SK-N-MC (cell line): Measurements from ENCODE around the gene ITIH4.

Experiments
- DNase-seq: peaks from one replicate; pipeline ENCODE4 v3.0.0-alpha.2; 2011; ENCODE audit warnings: low read depth, low spot score
- H3K27ac ChIP-seq: fragments of 200-600 bp; sonication (generic); 2 replicates; pipeline ENCODE4 v1.5.1; 2016; ENCODE audit warnings: mixed run types
- H3K36me3 ChIP-seq: fragments of 200-600 bp; sonication (generic); 2 replicates; pipeline ENCODE4 v1.6.1; 2017; ENCODE audit warnings: antibody characterized with exemption, low read length, mixed read lengths; ENCODE audit not compliant: insufficient read depth
- H3K4me3 ChIP-seq: fragments of 200-600 bp; sonication (generic); 2 replicates; pipeline ENCODE4 v1.5.1; 2016
- H3K9ac ChIP-seq: fragments of 200-600 bp; sonication (generic); 2 replicates; pipeline ENCODE4 v1.8.0; 2017; ENCODE audit warnings: mixed run types, mixed read lengths; ENCODE audit not compliant: insufficient read length
- H3K9me3 ChIP-seq: fragments of 200-600 bp; sonication (generic); 2 replicates; pipeline ENCODE4 v1.6.1; 2017; ENCODE audit warnings: low read depth, mild to moderate bottlenecking, antibody characterized with exemption, low read length, moderate library complexity, mixed read lengths
- EZH2 ChIP-seq: fragments of 200-600 bp; sonication (generic); IDR thresholded peaks from one replicate; pipeline ENCODE4 v1.6.1; 2017; ENCODE audit warnings: antibody characterized with exemption
- FOXP2 ChIP-seq: optimal IDR thresholded peaks from 2 replicates; pipeline ENCODE3; 2011; ENCODE audit warnings: mild to moderate bottlenecking, moderate library complexity; ENCODE audit not compliant: insufficient read depth; ENCODE audit errors: extremely low read length, control extremely low read depth
- POLR2AphosphoS5 ChIP-seq: IDR thresholded peaks from 2 replicates; pipeline ENCODE4 v1.6.1; 2012; ENCODE audit warnings: mild to moderate bottlenecking, low read depth, low read length, borderline replicate concordance

Gene ITIH4

DNA sequence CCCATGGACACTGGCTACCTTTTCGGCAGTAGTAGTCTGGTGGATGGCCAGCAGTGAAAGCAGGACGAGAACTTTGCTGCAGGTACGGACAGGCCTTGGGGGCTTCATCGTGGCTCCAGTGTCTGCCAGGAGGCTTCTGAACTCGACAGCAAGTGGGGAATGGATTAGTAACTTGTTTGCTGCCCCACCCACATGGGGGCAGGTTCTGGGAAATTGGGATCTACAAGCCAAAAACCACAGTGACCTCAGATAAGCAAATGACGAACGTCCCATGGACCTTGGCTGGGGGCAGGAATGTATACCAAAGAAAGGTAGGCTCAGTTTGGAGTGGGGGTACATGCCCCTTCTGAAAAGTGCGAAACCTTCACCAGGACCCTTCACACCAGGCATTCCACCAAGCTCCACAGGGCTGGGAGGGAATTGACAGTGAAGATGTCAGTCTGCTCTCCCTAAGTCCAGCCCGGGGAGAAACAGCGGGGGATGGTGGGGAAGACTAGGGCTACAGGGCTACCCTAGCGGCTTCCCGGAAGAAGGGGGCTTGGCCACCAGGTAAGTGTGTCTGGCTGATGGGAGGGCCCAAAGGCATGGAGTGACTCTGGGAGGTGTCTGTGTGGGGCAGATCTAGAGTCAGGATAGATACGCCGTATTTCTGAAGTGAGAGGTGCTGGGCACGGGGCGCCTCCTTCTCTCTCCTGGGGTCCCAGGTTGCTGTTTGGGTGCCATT, at the start of gene ITIH4:
Gene ITIH4 (minus strand): TSS at position 138 of the 724 bp plus-strand sequence. CDS start 30 bp downstream, at position 108.
- no peak within 1 kb of the TSS for H3K9ac ChIP-seq
- H3K27ac ChIP-seq = no peak within 1 kb of the TSS
- no peaks in the 10 kb centered on the region for H3K9me3 ChIP-seq

DNA sequence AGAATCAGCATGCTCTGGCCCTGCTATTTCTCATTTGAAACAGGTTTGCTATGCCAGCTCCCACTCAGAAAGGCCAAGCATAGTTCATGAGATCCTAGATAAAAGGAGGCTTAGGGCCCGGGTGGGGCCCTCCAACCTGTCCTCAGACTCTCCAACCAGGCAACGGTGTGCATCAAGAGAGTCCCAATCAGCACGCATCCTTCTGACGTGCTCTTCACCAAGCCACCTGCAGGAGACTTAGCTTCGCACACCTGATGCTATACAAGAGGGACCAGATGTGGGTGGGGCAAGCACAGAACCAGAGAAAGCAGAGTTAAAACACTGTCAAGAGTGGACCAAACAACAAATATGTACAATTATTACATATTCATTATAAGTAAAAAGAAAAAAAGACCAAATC, 49.6 kb upstream of the ITIH4 start:
- Histone ChIP-seq H3K4me3 (no peak overlapping the region), H3K9me3 (no peaks in the 10 kb centered on the region), H3K36me3 (0 out of 2 replicates have a peak, but pooled peaks cover under 1% of the 10 kb centered on the region), H3K9ac (no peak overlapping the region), H3K27ac (no peak overlapping the region)
- no peak for DNase-seq
- TF ChIP-seq POLR2AphosphoS5 (no peak), FOXP2 (no peak), EZH2 (no peak)

More for the DNA sequence above, at the start of gene ITIH4:
- DNase-seq = no peak
- Histone ChIP-seq H3K4me3 (no peak within 1 kb of the TSS), H3K36me3 (no peaks in the 10 kb centered on the region)
- TF ChIP-seq FOXP2 (no peak), EZH2 (no peak), POLR2AphosphoS5 (no peak)

- Histone ChIP-seq H3K27ac (no peak overlapping the region), H3K4me3 (no peak overlapping the region), H3K9ac (no peak overlapping the region), H3K36me3 (no peaks in the 10 kb centered on the region), H3K9me3 (no peaks in the 10 kb centered on the region)
- DNase-seq = no peak
- no peak for TF ChIP-seq POLR2AphosphoS5
- no peak for TF ChIP-seq EZH2
- no peak for TF ChIP-seq FOXP2
These were observed 49.1 kb upstream of the ITIH4 start for GRCh38 chr3:52879581-52879980.

DNA sequence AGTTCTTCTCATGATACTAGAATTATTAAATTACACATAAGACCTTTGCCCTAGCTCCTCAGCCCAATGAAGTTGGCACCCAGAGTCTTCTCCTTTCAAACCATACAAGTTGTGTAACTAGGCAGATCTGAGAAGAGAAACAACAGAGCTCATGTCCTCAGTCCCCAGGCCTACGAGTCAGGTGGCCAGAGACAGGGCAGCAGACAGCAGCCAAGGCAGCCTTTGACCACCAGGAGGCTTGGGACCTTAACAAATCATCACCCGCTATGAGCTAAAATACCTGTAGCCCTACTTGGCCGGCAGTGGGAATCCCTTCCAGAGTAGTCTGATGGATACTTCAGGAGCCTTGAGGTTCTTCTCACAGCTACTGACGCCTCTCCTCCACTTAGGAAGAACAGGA, 48.6 kb upstream of the ITIH4 start:
- H3K36me3 ChIP-seq = no peaks in the 10 kb centered on the region

GRCh38 chr3:52877085-52877484, 46.6 kb upstream of the ITIH4 start:
- DNase-seq = no peak
- Histone ChIP-seq H3K27ac (no peak overlapping the region), H3K9ac (no peak overlapping the region), H3K36me3 (no peaks in the 10 kb centered on the region), H3K9me3 (no peaks in the 10 kb centered on the region), H3K4me3 (no peak overlapping the region)
- no peak for TF ChIP-seq POLR2AphosphoS5
- TF ChIP-seq FOXP2 = no peak
- no peak for TF ChIP-seq EZH2

More for the DNA sequence above, 48.6 kb upstream of the ITIH4 start:
- H3K9me3 ChIP-seq = no peaks in the 10 kb centered on the region
- H3K9ac ChIP-seq = no peak overlapping the region
- H3K4me3 ChIP-seq = no peak overlapping the region
- no peak overlapping the region for H3K27ac ChIP-seq
- DNase-seq = no peak
- TF ChIP-seq POLR2AphosphoS5 (no peak), EZH2 (no peak), FOXP2 (no peak)

GRCh38 chr3:52874864-52875587, 44.6 kb upstream of the ITIH4 start:
- no peak overlapping the region for H3K9ac ChIP-seq
- no peak overlapping the region for H3K27ac ChIP-seq
- H3K4me3 ChIP-seq = no peak overlapping the region
- TF ChIP-seq EZH2 (no peak), POLR2AphosphoS5 (no peak), FOXP2 (no peak)
- H3K36me3 ChIP-seq = no peaks in the 10 kb centered on the region
- no peaks in the 10 kb centered on the region for H3K9me3 ChIP-seq
- no peak for DNase-seq

- H3K4me3 ChIP-seq = no peak overlapping the region
- no peaks in the 10 kb centered on the region for H3K9me3 ChIP-seq
- H3K36me3 ChIP-seq = no peaks in the 10 kb centered on the region
- DNase-seq = no peak
- H3K9ac ChIP-seq = no peak overlapping the region
- no peak overlapping the region for H3K27ac ChIP-seq
- TF ChIP-seq EZH2 (no peak), FOXP2 (no peak)
These were observed 43.8 kb upstream of the ITIH4 start for GRCh38 chr3:52874160-52874701.

GRCh38 chr3:52873433-52874159, 43.1 kb upstream of the ITIH4 start:
- TF ChIP-seq FOXP2 = no peak
- TF ChIP-seq POLR2AphosphoS5 = no peak
- no peak for TF ChIP-seq EZH2
- Histone ChIP-seq H3K27ac (no peak overlapping the region), H3K9me3 (no peaks in the 10 kb centered on the region), H3K36me3 (no peaks in the 10 kb centered on the region), H3K4me3 (no peak overlapping the region), H3K9ac (no peak overlapping the region)
- no peak for DNase-seq
